Liver (tissue), 3 donors: ENCODE results near the gene CYBA.

ENCODE experiments used
- CTCF ChIP-seq: fragments of 150-350 bp; IDR thresholded peaks from 2 replicates; pipeline ENCODE4 v1.5.1; 2017; ENCODE audit warnings: improper control_type of control experiment, low read depth, low read length; ENCODE audit not compliant: missing input control
- EGR1 ChIP-seq, 2 donors: IDR thresholded peaks; 2 replicates each; pipeline ENCODE4 v1.6.1; 2016 to 2018; ENCODE audit warnings: antibody characterized with exemption in 2 of 2, low read depth in 2 of 2
- FOXA1 ChIP-seq: IDR thresholded peaks from 2 replicates; pipeline ENCODE4 v1.6.1; 2016; ENCODE audit warnings: antibody characterized with exemption
- GABPA ChIP-seq, 2 donors: IDR thresholded peaks in 1 of 2; conservative IDR thresholded peaks in 1 of 2; 2 replicates each; pipeline ENCODE4 v1.6.1; 2016; ENCODE audit warnings: antibody characterized with exemption in 2 of 2, mild to moderate bottlenecking in 1 of 2, moderate library complexity in 1 of 2
- HNF4A ChIP-seq, 2 donors: conservative IDR thresholded peaks; 2 replicates each; pipeline ENCODE4 v1.6.1; 2016; ENCODE audit warnings: antibody characterized with exemption in 2 of 2, mild to moderate bottlenecking in 2 of 2
- HNF4G ChIP-seq: IDR thresholded peaks from 2 replicates; pipeline ENCODE4 v1.6.1; 2016; ENCODE audit warnings: antibody characterized with exemption
- JUND ChIP-seq, 2 donors: IDR thresholded peaks; 2 replicates each; pipeline ENCODE4 v1.6.1; 2016; ENCODE audit warnings: antibody characterized with exemption in 2 of 2
- MAX ChIP-seq: IDR thresholded peaks from 2 replicates; pipeline ENCODE4 v1.6.1; 2016; ENCODE audit warnings: antibody characterized with exemption
- RAD21 ChIP-seq, 2 donors: IDR thresholded peaks; 2 replicates each; pipeline ENCODE4 v1.6.1; 2016; ENCODE audit warnings: antibody characterized with exemption in 2 of 2, mild to moderate bottlenecking in 2 of 2
- REST ChIP-seq: IDR thresholded peaks from 2 replicates; pipeline ENCODE4 v1.6.1; 2016; ENCODE audit warnings: antibody characterized with exemption, mild to moderate bottlenecking
- SP1 ChIP-seq: IDR thresholded peaks from 2 replicates; pipeline ENCODE4 v1.6.1; 2018; ENCODE audit warnings: antibody characterized with exemption, mild to moderate bottlenecking
- TAF1 ChIP-seq: conservative IDR thresholded peaks from 2 replicates; pipeline ENCODE4 v1.6.1; 2016; ENCODE audit warnings: antibody characterized with exemption, mild to moderate bottlenecking
- donor health status: healthy.
- donor health status: healthy.

- TF ChIP-seq MAX (no peak), CTCF (no peak), REST (no peak), EGR1 (IDR thresholded peaks at IDR 0.05; ENCODE audit: low read depth in 2 of 2) (no peak), HNF4A (conservative IDR thresholded peaks at IDR 0.05) (no peak), SP1 (no peak), HNF4G (no peak), JUND (IDR thresholded peaks at IDR 0.05) (no peak), RAD21 (IDR thresholded peaks at IDR 0.05) (no peak), TAF1 (no peak), FOXA1 (no peak), GABPA (IDR thresholded peaks at IDR 0.05 in 1 of 2, conservative IDR thresholded peaks at IDR 0.05 in 1 of 2) (no peak)
Observed at GRCh38 chr16:88690341-88691128, 39.7 kb upstream of the CYBA start.
